PFSK-1 (cell line): ENCODE measurements around the gene LRRC27.

Experiments
- FOXP2 ChIP-seq: optimal IDR thresholded peaks from 2 replicates; pipeline ENCODE3; 2011; ENCODE audit warnings: borderline replicate concordance, control low read depth, inconsistent platforms; ENCODE audit not compliant: insufficient read depth; ENCODE audit errors: extremely low read length, extremely low read depth
- POLR2AphosphoS5 ChIP-seq: IDR thresholded peaks from 2 replicates; pipeline ENCODE4 v1.6.1; 2012; ENCODE audit warnings: low read depth, mild to moderate bottlenecking, control low read depth, low read length, moderate library complexity
- SIN3A ChIP-seq: IDR thresholded peaks from 2 replicates; pipeline ENCODE4 v1.6.1; 2012; ENCODE audit warnings: mild to moderate bottlenecking, low read length, moderate library complexity, borderline replicate concordance; ENCODE audit not compliant: insufficient read depth
- TAF1 ChIP-seq: IDR thresholded peaks from 2 replicates; pipeline ENCODE4 v1.6.1; 2012; ENCODE audit warnings: low read length, control low read depth, borderline replicate concordance; ENCODE audit not compliant: insufficient read depth
- TF ChIP-seq, protein P1 (sequence below), 2 experiments: IDR thresholded peaks; 2 replicates each; pipeline versions ENCODE4 v1.6.1 to v1.8.0; 2011 to 2012; ENCODE audit warnings: low read depth in 2 of 2, low read length in 2 of 2, control low read depth in 1 of 2, inconsistent platforms in 1 of 2, mild to moderate bottlenecking in 1 of 2, moderate library complexity in 1 of 2; ENCODE audit not compliant: insufficient read depth in 1 of 2

LRRC27 gene

DNA sequence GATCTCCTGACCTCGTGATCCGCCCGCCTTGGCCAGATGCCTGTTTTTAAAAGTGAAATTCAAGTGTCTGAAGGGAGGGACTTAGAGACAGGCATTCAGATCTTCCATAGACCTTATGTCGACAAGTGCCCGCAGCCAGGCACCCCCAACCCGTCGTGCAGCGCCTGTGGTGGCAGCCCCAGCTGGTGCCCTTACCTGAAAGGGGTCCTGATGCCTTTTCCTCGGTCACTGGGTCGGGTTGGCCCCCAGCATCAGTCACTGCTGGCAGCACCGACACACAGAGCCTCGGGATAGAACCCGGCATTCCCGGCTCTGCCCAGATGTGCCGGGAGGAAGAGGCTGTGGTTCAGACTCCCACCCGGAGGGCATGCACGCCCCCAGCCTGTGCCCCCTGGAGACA is 23.3 kb downstream of the LRRC27 start:
- TF ChIP-seq FOXP2 = no peak
- TF ChIP-seq POLR2AphosphoS5 = no peak
- TF ChIP-seq, protein P1, sequence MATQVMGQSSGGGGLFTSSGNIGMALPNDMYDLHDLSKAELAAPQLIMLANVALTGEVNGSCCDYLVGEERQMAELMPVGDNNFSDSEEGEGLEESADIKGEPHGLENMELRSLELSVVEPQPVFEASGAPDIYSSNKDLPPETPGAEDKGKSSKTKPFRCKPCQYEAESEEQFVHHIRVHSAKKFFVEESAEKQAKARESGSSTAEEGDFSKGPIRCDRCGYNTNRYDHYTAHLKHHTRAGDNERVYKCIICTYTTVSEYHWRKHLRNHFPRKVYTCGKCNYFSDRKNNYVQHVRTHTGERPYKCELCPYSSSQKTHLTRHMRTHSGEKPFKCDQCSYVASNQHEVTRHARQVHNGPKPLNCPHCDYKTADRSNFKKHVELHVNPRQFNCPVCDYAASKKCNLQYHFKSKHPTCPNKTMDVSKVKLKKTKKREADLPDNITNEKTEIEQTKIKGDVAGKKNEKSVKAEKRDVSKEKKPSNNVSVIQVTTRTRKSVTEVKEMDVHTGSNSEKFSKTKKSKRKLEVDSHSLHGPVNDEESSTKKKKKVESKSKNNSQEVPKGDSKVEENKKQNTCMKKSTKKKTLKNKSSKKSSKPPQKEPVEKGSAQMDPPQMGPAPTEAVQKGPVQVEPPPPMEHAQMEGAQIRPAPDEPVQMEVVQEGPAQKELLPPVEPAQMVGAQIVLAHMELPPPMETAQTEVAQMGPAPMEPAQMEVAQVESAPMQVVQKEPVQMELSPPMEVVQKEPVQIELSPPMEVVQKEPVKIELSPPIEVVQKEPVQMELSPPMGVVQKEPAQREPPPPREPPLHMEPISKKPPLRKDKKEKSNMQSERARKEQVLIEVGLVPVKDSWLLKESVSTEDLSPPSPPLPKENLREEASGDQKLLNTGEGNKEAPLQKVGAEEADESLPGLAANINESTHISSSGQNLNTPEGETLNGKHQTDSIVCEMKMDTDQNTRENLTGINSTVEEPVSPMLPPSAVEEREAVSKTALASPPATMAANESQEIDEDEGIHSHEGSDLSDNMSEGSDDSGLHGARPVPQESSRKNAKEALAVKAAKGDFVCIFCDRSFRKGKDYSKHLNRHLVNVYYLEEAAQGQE (IDR thresholded peaks at IDR 0.05; ENCODE audit: insufficient read depth in 1 of 2, low read depth in 2 of 2, low read length in 2 of 2) = no peak
- no peak for TF ChIP-seq SIN3A
- TF ChIP-seq TAF1 = no peak

DNA sequence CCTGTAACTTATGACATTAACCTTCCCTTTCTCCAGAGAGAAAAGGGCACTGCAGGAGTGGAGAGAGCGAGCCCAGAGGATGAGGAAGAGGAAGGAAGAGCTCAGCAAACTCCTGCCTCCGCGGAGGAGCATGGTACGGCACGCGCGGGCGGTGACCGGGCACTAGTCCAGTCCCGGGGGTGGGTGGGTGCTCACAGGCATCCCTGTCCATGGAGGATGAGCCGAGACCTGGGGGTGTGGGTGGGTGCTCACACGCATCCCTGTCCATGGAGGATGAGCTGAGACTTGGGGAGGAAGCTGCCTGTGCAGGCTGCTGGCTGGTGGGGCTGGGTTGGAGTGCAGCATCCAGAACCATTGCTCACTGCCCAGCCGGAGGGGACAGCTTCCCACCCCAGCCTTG is 23.8 kb downstream of the LRRC27 start:
- TF ChIP-seq SIN3A = no peak
- TF ChIP-seq, protein P1 (IDR thresholded peaks at IDR 0.05; ENCODE audit: insufficient read depth in 1 of 2, low read depth in 2 of 2, low read length in 2 of 2) = no peak

DNA sequence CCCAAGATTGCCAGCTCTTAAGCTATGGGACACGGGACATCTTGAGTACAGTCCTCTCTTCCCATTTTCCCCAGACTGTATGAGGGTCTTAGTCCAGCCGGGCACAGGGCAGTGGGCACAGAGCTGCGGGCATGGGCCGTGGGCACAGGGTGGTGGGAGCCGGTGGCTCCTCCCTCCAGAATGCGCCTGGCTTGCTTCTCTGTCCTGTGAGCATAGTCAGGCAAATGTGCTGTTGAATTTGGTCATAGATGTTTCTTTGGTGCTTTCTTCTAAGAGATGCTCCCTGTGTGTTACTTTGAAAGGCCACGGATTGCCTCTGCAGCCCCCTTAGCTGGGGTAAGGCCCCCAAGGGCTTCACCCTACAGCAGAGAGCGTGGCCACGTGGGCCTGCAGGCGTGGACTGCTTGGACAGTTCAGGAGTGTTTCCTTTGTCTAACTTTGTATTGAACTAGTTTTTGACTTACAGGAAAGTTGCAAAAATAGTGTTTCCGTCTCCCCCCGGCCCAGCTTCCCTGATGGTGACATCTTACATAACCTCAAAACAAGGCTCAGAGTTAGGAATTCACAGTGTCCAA is 24.7 kb downstream of the LRRC27 start:
- TF ChIP-seq POLR2AphosphoS5 (no peak), TAF1 (no peak), FOXP2 (no peak), SIN3A (no peak)
- TF ChIP-seq, protein P1 (IDR thresholded peaks at IDR 0.05; ENCODE audit: insufficient read depth in 1 of 2, low read depth in 2 of 2, low read length in 2 of 2) = no peak

DNA sequence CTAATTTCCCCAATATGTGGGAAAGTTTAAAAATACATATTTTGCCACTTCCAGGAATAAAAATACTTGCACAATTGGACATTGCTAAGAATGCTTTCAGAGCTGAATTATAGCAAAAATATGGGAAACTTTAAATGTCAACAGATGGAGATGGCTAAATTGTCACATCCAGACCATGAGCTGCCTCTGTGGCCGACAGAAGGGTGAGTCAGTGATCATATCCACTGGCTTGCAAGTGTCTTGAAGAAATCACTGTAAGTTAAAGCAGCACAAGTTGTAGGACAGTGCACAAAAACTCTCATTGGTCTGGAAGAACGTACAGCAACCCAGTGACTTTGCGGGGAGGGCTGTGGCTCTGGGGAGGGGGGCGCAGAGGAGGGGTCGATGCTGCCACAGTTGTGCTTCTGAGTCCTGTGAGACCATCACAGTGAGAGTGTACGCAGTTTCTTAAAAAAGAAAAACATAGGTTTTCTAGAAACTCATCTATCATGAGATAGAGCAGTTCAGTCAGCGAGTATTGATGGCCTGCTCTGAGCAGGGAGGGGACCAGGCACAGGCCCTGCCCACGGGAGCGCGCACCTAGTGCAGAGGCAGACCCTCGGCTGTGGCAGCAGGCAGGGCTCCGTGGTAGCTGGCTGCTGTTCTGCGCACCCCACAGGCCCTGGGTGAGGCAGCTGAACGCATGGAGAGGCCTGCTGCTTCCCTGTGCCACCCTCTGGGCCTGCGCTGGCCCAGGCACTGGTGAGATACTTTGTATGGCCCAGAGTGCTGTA is 25.5 kb downstream of the LRRC27 start:
- TF ChIP-seq SIN3A (no peak), POLR2AphosphoS5 (no peak), TAF1 (no peak), FOXP2 (no peak)
- TF ChIP-seq, protein P1 (IDR thresholded peaks at IDR 0.05; ENCODE audit: insufficient read depth in 1 of 2, low read depth in 2 of 2, low read length in 2 of 2) = no peak
